Esophagus muscularis mucosa (tissue), 3 donors: ENCODE measurements around the gene SPC25.

ENCODE experiments used
- CTCF ChIP-seq, 3 experiments: fragments of 200-600 bp in 2 of 3; fragments of 450-650 bp in 1 of 3; sonication (generic) in 2 of 3; IDR thresholded peaks; one replicate each; pipeline ENCODE4 v1.5.1; 2017 to 2019; ENCODE audit warnings: antibody characterized with exemption in 3 of 3, mild to moderate bottlenecking in 2 of 3, moderate library complexity in 1 of 3
- POLR2A ChIP-seq: fragments of 450-650 bp; IDR thresholded peaks from one replicate; pipeline ENCODE4 v1.6.1; 2017; ENCODE audit warnings: antibody characterized with exemption, moderate library complexity, mild to moderate bottlenecking, low read depth
- POLR2AphosphoS5 ChIP-seq, 2 donors: sonication (generic); formaldehyde crosslinking; IDR thresholded peaks; one replicate each; pipeline ENCODE4 v1.6.1; 2017; ENCODE audit warnings: antibody characterized with exemption in 2 of 2

GRCh38 chr2:168855601-168856000 lies 34.6 kb downstream of the SPC25 start:
- TF ChIP-seq POLR2A (no peak), CTCF (IDR thresholded peaks at IDR 0.05) (no peak), POLR2AphosphoS5 (IDR thresholded peaks at IDR 0.05) (no peak)
